ENCODE results near the gene ANO8. TPM values are rescaled to one million over a fixed set of nuclear protein-coding genes. Genes with fewer than 3 reads are reported as not detected.

The ANO8 gene
- total and polyA plus RNA-seq, 2 donors (not counting 1 experiment from before 2014, with no cell fraction given): 3.0 to 5.2 TPM

- H3K36me3 ChIP-seq (replicated peaks in 1 of 2; ENCODE audit: control extremely low read depth in 1 of 2, control insufficient read depth in 1 of 2, extremely low read depth in 1 of 2, insufficient read depth in 2 of 2, low read length in 1 of 2): peaks cover 0 to 5% of the 10 kb centered on the region in 2 experiments
- ATAC-seq (ENCODE audit: low read depth): no peak
- intact Hi-C loops (cut with micrococcal nuclease): loop anchor here (10.0 kb wide), 1 partner anchor 452 kb away; no protein-coding TSS in a partner anchor
- H4K20me1 ChIP-seq (ENCODE audit: control insufficient read depth, insufficient read depth, low read length, poor library complexity, severe bottlenecking): no peaks in the 10 kb centered on the region
- POLR2A ChIA-PET: interaction anchor here (0.6 kb wide), 1 partner anchor 784 kb away, joined by 7 read pairs; no protein-coding TSS in a partner anchor
- no peak for TF ChIP-seq EZH2 (IDR thresholded peaks at IDR 0.05; ENCODE audit: borderline replicate concordance, insufficient read depth, low read depth, low read length, poor library complexity, severe bottlenecking)
- TF ChIP-seq, protein P1, sequence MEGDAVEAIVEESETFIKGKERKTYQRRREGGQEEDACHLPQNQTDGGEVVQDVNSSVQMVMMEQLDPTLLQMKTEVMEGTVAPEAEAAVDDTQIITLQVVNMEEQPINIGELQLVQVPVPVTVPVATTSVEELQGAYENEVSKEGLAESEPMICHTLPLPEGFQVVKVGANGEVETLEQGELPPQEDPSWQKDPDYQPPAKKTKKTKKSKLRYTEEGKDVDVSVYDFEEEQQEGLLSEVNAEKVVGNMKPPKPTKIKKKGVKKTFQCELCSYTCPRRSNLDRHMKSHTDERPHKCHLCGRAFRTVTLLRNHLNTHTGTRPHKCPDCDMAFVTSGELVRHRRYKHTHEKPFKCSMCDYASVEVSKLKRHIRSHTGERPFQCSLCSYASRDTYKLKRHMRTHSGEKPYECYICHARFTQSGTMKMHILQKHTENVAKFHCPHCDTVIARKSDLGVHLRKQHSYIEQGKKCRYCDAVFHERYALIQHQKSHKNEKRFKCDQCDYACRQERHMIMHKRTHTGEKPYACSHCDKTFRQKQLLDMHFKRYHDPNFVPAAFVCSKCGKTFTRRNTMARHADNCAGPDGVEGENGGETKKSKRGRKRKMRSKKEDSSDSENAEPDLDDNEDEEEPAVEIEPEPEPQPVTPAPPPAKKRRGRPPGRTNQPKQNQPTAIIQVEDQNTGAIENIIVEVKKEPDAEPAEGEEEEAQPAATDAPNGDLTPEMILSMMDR (IDR thresholded peaks at IDR 0.05): no peak
- H3K27ac ChIP-seq (ENCODE audit: low read length in 2 of 2): no peak overlapping the region
- no peak overlapping the region for H2AFZ ChIP-seq (ENCODE audit: insufficient read depth, low read depth, low read length, poor library complexity, severe bottlenecking)
- H3K9me3 Mint-ChIP-seq (ENCODE audit: insufficient read depth): no peaks in the 10 kb centered on the region
- H3K4me2 ChIP-seq (replicated peaks; ENCODE audit: low read depth, low read length, poor library complexity, severe bottlenecking): no peak overlapping the region
- H3K79me2 ChIP-seq (ENCODE audit: control insufficient read depth, insufficient read depth, low read length): no peaks in the 10 kb centered on the region
- no peak overlapping the region for H3K4me3 Mint-ChIP-seq
- DNase-seq: no peak
- H3K9me3 ChIP-seq (ENCODE audit: control extremely low read depth in 1 of 3, control insufficient read depth in 2 of 3, insufficient read depth in 1 of 3, low read length in 2 of 3): no peaks in the 10 kb centered on the region
- H3K27me3 Mint-ChIP-seq: no peaks in the 10 kb centered on the region
- H3K4me1 ChIP-seq (ENCODE audit: control insufficient read depth in 2 of 2, insufficient read depth in 2 of 2, low read length in 2 of 2): peaks cover 0 to 16% of the 10 kb centered on the region in 2 donors
- no peaks in the 10 kb centered on the region for H3K27me3 ChIP-seq (replicated peaks in 1 of 4; ENCODE audit: control extremely low read depth in 1 of 4, control insufficient read depth in 3 of 4, insufficient read depth in 4 of 4, low read length in 3 of 4)
- H3K4me3 ChIP-seq (ENCODE audit: control extremely low read depth in 1 of 5, extremely low read depth in 1 of 5, insufficient read depth in 1 of 5, low read depth in 2 of 5, low read length in 4 of 5): no peak overlapping the region
- H3K9ac ChIP-seq (ENCODE audit: low read length): no peak overlapping the region
- H3K4me1 Mint-ChIP-seq: peaks cover 8% of the 10 kb centered on the region
- CTCF ChIA-PET: no interaction called here
- WGBS (ENCODE audit: insufficient coverage): 93% methylated on average over 9 of the region's 9 CpGs
- H3K27ac Mint-ChIP-seq: no peak overlapping the region
Observed at GRCh38 chr19:17286752-17287151, 47.9 kb downstream of the ANO8 start.

DNA sequence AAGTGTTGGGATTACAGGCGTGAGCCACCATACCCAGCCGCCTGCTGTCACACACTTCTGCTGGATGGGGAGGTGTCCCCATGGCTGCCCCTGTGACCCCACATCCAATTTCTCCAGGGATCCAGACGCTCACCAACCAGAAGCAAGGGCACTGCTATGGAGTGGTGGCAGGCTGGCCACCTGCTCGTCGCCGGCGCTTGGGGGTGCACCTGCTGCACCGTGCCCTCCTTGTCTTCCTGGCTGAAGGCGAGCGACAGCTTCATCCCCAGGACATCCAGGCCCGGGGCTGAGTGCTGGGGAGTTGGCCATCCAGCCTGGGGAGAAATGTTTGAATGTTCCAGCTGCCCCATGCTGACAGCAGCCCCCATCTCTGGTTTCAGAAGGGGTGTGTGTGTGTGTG lies 48.4 kb downstream of the ANO8 start:
- WGBS (ENCODE audit: insufficient coverage): 98% methylated on average over 10 of the region's 11 CpGs
- H3K4me3 ChIP-seq (ENCODE audit: control extremely low read depth in 1 of 5, extremely low read depth in 1 of 5, insufficient read depth in 1 of 5, low read depth in 2 of 5, low read length in 4 of 5): no peak overlapping the region
- Mint-ChIP-seq H3K27ac (no peak overlapping the region), H3K27me3 (no peaks in the 10 kb centered on the region), H3K4me1 (peaks cover 10% of the 10 kb centered on the region), H3K4me3 (no peak overlapping the region), H3K9me3 (ENCODE audit: insufficient read depth) (no peaks in the 10 kb centered on the region)
- no peak overlapping the region for H3K27ac ChIP-seq (ENCODE audit: low read length in 2 of 2)
- no peaks in the 10 kb centered on the region for H3K27me3 ChIP-seq (replicated peaks in 1 of 4; ENCODE audit: control extremely low read depth in 1 of 4, control insufficient read depth in 3 of 4, insufficient read depth in 4 of 4, low read length in 3 of 4)
- H3K9ac ChIP-seq (ENCODE audit: low read length): no peak overlapping the region
- POLR2A ChIA-PET: interaction anchor here (0.6 kb wide), 1 partner anchor 783 kb away, joined by 7 read pairs; no protein-coding TSS in a partner anchor
- no peaks in the 10 kb centered on the region for H3K79me2 ChIP-seq (ENCODE audit: control insufficient read depth, insufficient read depth, low read length)
- no peak overlapping the region for H2AFZ ChIP-seq (ENCODE audit: insufficient read depth, low read depth, low read length, poor library complexity, severe bottlenecking)
- H3K4me2 ChIP-seq (replicated peaks; ENCODE audit: low read depth, low read length, poor library complexity, severe bottlenecking): no peak overlapping the region
- CTCF ChIA-PET: no interaction called here
- DNase-seq (no peak), ATAC-seq (ENCODE audit: low read depth) (no peak)
- no peaks in the 10 kb centered on the region for H4K20me1 ChIP-seq (ENCODE audit: control insufficient read depth, insufficient read depth, low read length, poor library complexity, severe bottlenecking)
- H3K9me3 ChIP-seq (ENCODE audit: control extremely low read depth in 1 of 3, control insufficient read depth in 2 of 3, insufficient read depth in 1 of 3, low read length in 2 of 3): no peaks in the 10 kb centered on the region
- intact Hi-C loops (cut with micrococcal nuclease): loop anchor here (10.0 kb wide), 1 partner anchor 451 kb away; no protein-coding TSS in a partner anchor
- TF ChIP-seq, protein P1 (IDR thresholded peaks at IDR 0.05): no peak
- TF ChIP-seq EZH2 (IDR thresholded peaks at IDR 0.05; ENCODE audit: borderline replicate concordance, insufficient read depth, low read depth, low read length, poor library complexity, severe bottlenecking): no peak
- H3K4me1 ChIP-seq (ENCODE audit: control insufficient read depth in 2 of 2, insufficient read depth in 2 of 2, low read length in 2 of 2): peaks cover 2 to 20% of the 10 kb centered on the region in 2 donors
- H3K36me3 ChIP-seq (replicated peaks in 1 of 2; ENCODE audit: control extremely low read depth in 1 of 2, control insufficient read depth in 1 of 2, extremely low read depth in 1 of 2, insufficient read depth in 2 of 2, low read length in 1 of 2): peaks cover 0 to 5% of the 10 kb centered on the region in 2 experiments

Measured in B cell (primary cell).